ENCODE results near the gene DCAF11. TPM values are rescaled to one million over a fixed set of nuclear protein-coding genes. Genes with fewer than 3 reads are reported as not detected.

DCAF11 gene
- total RNA-seq, 1 experiment from 2014 or later, result 68.2 TPM

DNA sequence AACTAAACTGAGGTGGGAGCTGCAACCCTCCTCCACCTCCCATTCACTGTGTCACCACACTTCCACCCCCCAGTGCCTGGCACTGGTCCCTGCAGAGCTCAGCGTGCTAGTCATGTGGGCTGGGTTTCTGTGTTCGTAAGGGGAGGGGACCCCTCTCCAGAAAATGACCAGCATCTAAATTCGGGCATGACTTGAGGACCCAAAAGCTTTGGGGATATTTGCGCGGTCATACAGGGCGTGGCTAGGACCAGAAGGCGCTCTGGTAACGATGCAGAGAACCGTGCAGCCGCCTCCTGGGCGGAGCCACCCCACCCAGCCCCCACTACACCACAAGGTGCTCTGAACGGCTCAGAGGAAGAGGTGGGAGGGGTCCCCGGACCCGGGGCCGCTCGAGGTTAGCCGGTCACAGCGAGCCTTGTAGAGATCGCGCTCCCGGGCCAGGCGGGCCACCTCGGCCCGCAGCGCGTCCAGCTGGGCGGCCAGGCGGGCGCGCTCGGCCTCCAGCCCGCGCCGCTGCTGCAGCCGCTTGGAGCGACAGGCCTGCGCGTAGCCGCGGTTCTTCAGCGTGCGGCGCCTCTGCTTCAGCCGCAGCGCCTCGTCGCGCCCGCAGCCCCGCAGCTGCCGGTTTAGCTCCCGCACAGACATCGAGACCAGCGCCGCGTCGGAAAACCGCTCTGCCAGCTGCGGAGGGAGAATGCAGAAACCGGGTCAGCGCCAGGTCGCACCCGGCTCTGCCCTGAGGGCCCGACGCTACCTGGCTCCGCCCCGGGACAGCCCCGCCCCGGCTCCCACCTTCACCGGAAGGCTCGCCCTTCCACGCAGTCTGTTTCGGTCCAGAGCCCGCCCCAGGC, 33.5 kb upstream of the DCAF11 start:
- CTCF ChIA-PET, result interaction anchor here (0.6 kb wide), 1 partner anchor 645 kb away, joined by 9 read pairs; no protein-coding TSS in a partner anchor
- H3K27ac ChIP-seq (ENCODE audit: low read length), result no peak overlapping the region

GRCh38 chr14:24081739-24082211, 32.8 kb upstream of the DCAF11 start:
- Histone ChIP-seq H3K9me3 (ENCODE audit: low read length) (no peaks in the 10 kb centered on the region), H3K79me2 (ENCODE audit: low read length) (no peaks in the 10 kb centered on the region), H3K27ac (ENCODE audit: low read length) (no peak overlapping the region), H4K20me1 (ENCODE audit: low read length) (no peaks in the 10 kb centered on the region), H3F3A (ENCODE audit: low read length, unreplicated experiment) (no peaks in the 10 kb centered on the region), H3K4me2 (ENCODE audit: low read length) (peak overlapping the region; percentile 81), H3K4me3 (ENCODE audit: low read length) (peak overlapping the region; percentile 76), H2AFZ (ENCODE audit: low read length) (peak overlapping the region; percentile 67), H3K27me3 (ENCODE audit: low read length) (no peaks in the 10 kb centered on the region), H3K9me2 (replicated peaks; ENCODE audit: low read length) (no peaks in the 10 kb centered on the region), H3K9ac (ENCODE audit: low read length) (peak overlapping the region; percentile 37; the same call in 1 of the 2 replicates), H3K36me3 (ENCODE audit: low read depth, low read length) (no peaks in the 10 kb centered on the region), H3K4me1 (ENCODE audit: insufficient read depth, low read length) (peaks cover 12% of the 10 kb centered on the region)
- intact Hi-C loops (cut with micrococcal nuclease), result no loop called here
- DNase-seq (no peak), ATAC-seq (no peak)
- BruUV-seq (replicated peaks), result no TSS peak
- TF ChIP-seq, protein P1, sequence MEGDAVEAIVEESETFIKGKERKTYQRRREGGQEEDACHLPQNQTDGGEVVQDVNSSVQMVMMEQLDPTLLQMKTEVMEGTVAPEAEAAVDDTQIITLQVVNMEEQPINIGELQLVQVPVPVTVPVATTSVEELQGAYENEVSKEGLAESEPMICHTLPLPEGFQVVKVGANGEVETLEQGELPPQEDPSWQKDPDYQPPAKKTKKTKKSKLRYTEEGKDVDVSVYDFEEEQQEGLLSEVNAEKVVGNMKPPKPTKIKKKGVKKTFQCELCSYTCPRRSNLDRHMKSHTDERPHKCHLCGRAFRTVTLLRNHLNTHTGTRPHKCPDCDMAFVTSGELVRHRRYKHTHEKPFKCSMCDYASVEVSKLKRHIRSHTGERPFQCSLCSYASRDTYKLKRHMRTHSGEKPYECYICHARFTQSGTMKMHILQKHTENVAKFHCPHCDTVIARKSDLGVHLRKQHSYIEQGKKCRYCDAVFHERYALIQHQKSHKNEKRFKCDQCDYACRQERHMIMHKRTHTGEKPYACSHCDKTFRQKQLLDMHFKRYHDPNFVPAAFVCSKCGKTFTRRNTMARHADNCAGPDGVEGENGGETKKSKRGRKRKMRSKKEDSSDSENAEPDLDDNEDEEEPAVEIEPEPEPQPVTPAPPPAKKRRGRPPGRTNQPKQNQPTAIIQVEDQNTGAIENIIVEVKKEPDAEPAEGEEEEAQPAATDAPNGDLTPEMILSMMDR (conservative IDR thresholded peaks at IDR 0.05; ENCODE audit: low read depth, low read length), result no peak
- no peak for TF ChIP-seq EZH2phosphoT487 (IDR thresholded peaks at IDR 0.05; ENCODE audit: borderline replicate concordance, low read length)
- TF ChIP-seq EZH2 (IDR thresholded peaks at IDR 0.05; ENCODE audit: low read length, unreplicated experiment), result no peak
- CTCF ChIA-PET, result no interaction called here
- POLR2A ChIA-PET (ENCODE audit: unreplicated experiment), result no interaction called here

More for the DNA sequence above, 33.5 kb upstream of the DCAF11 start:
- no peak for TF ChIP-seq EZH2 (IDR thresholded peaks at IDR 0.05; ENCODE audit: low read length, unreplicated experiment)
- TF ChIP-seq EZH2phosphoT487 (IDR thresholded peaks at IDR 0.05; ENCODE audit: borderline replicate concordance, low read length), result no peak
- TF ChIP-seq, protein P1 (conservative IDR thresholded peaks at IDR 0.05; ENCODE audit: low read depth, low read length), result no peak
- H2AFZ ChIP-seq (ENCODE audit: low read length), result peak overlapping the region; percentile 67
- H3K79me2 ChIP-seq (ENCODE audit: low read length), result no peaks in the 10 kb centered on the region
- H3K4me3 ChIP-seq (ENCODE audit: low read length), result peak overlapping the region; percentile 76
- H3K36me3 ChIP-seq (ENCODE audit: low read depth, low read length), result no peaks in the 10 kb centered on the region
- H3K9me2 ChIP-seq (replicated peaks; ENCODE audit: low read length), result no peaks in the 10 kb centered on the region
- ATAC-seq (peak; percentile 89), DNase-seq (peak; percentile 59)
- peak overlapping the region; percentile 37; the same call in 1 of the 2 replicates for H3K9ac ChIP-seq (ENCODE audit: low read length)
- no peaks in the 10 kb centered on the region for H3K27me3 ChIP-seq (ENCODE audit: low read length)
- H3F3A ChIP-seq (ENCODE audit: low read length, unreplicated experiment), result no peaks in the 10 kb centered on the region
- H3K4me2 ChIP-seq (ENCODE audit: low read length), result peak overlapping the region; percentile 81
- intact Hi-C loops (cut with micrococcal nuclease), result no loop called here
- POLR2A ChIA-PET (ENCODE audit: unreplicated experiment), result no interaction called here
- BruUV-seq (replicated peaks), result no TSS peak
- peaks cover 12% of the 10 kb centered on the region for H3K4me1 ChIP-seq (ENCODE audit: insufficient read depth, low read length)
- H4K20me1 ChIP-seq (ENCODE audit: low read length), result no peaks in the 10 kb centered on the region
- no peaks in the 10 kb centered on the region for H3K9me3 ChIP-seq (ENCODE audit: low read length)
